NCI-H1694 treated with DMSO at 0.1 percent for 48 hours (cell line): Measurements from ENCODE around the gene RAB5B.
"Not testable (repeated sequence)": the region's sequence is repeated elsewhere in the genome, so short reads cannot be mapped to it uniquely, and the experiment has no call there.

ENCODE experiments used
- DNase-seq: peaks from one replicate; lab custom pipeline; 2025; lab: John Stamatoyannopoulos, UW

RAB5B gene

DNA sequence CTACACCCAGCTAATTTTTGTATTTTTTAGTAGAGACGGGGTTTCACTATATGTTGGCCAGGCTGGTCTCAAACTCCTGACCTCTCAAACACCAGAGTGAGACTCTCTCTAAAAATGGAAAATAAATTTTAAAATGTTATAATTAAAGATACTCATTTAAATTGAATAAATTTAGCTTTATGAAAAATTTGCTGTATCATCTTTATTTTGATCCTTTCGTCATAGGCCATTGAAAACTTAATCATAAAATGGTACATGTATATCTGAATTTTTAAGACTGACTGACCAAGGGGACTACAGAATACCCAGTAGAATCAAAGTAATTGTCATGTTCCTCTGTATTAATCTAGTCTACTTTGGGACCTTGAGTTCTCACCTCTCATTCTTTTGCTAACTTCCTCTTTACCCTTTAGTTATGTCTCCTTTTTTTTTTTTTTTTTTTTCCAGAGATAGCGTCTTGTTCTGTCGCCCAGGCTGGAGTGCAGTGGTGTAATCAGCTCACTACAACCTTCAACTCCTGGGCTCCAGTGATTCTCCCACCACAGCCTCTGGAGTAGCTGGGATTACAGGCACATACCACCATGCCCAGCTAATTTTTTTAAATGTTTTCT, 9.5 kb downstream of the RAB5B start:
- no peak for DNase-seq

DNA sequence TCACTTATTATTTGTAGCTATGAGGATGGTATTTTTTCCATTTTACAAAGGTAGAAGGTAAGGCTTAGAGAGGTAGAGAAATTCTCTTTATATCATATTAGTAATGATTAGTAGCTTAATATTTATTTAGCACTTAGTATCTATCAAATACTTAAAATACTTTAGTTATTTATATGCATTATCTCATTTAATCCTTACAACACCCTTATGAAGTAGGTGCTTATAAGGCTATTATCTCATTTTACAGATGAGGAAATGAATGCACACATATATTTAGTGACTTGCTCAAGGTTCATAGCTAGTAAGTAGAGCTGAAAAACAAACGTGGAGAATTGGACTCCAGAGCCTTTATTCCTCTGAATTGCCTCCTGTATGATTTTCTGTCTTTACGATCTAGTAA, 11.0 kb downstream of the RAB5B start:
- no peak for DNase-seq

DNA sequence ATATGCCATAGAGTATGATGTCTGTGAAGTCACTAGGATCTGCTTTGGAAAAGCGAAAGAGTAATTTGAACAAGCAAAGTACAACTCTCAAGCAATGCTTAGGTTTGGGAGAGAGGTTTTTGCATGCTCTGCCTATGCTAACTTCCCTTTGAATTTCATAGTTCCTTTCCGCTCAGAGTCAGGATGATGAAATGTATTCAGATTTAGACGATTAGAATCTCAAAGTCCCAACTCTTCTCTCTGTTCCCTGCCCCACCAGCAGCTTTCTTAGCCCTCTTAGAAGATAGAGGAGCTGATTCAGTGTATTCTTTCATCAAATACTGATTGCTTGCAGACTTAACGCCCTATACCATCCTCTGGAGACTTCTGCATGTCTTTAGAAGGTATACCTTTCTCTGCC, 11.5 kb downstream of the RAB5B start:
- no peak for DNase-seq

DNA sequence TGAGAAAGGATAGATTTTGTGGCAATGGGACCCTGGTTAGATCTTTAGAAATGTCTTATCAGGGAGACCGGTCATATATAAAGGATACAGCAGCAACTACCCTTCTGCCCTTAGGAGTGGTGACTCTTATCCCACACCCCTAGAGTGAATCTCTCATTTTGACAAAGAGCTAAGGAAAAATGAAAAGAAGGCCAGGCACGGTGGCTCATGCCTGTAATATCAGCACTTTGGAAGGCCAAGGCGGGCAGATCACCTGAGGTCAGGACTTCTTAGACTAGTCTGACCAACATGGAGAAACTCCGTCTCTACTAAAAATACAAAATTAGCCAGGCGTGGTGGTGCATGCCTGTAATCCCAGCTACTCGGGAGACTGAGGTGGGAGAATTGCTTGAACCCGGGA, 12.1 kb downstream of the RAB5B start:
- not testable (repeated sequence) for DNase-seq

DNA sequence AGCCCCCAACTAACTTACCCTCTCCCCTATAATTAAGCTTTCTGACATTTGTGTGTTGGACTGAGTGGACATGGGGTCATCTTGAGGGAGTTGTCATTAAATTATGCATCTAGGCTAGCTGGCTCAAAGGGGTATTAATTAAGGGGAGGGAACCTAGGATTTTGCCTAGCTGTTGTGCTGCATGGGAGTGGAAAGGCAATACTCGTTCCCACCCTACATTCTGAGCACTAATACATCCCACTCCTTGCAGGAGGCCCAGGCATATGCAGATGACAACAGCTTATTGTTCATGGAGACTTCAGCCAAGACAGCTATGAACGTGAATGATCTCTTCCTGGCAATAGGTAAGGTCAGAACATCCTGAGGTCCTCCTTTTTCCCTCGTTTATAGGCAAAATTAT, 17.2 kb downstream of the RAB5B start:
- DNase-seq: no peak

DNA sequence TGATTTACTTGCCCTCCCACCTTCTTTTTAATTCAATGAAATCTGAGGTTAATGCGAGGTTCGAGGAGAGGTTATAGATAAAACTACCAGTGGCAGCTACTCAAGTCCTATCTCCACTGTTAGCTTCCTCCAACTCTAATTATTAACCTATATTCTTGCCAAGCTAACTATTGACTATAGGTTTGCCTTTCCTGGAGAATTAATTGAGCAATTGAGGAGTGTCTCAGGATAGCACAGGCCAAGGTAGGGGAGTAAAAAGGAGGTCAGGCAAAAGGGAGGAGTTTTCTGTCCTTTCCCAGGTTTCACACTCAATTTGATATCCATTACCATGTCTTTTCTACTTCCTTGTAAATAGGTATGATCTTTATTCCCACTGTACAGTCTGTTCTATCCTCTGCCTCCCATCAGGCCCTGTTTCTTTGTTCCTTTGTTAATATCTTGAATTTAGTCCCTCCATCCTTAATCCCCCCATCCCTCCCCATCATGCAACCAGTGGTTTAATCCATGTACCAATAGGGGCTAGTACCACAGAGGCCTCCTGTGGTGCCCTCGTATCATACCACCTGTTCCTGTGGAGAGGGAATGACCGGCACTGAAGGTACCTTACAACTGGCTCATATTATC, 19.5 kb downstream of the RAB5B start:
- no peak for DNase-seq

DNA sequence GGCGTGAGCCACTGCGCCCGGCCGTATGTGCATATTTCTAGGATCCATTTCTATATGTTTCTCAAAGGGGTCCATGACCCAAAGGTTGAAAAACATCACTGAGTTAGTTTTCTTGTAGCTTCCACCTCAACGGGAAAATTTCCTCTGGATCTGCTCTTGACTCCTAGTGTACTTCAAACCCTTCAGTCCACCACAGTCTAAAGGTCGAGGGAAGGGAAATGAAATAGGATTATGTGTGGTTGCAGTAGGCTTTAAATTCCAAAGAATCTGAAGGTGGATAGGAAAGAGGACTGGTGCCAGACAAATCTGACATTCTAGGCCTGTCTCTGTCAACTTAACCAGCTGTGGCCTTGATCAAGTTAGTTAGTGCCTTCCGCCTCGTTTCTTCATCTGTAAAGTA, 21.5 kb downstream of the RAB5B start:
- DNase-seq: no peak

DNA sequence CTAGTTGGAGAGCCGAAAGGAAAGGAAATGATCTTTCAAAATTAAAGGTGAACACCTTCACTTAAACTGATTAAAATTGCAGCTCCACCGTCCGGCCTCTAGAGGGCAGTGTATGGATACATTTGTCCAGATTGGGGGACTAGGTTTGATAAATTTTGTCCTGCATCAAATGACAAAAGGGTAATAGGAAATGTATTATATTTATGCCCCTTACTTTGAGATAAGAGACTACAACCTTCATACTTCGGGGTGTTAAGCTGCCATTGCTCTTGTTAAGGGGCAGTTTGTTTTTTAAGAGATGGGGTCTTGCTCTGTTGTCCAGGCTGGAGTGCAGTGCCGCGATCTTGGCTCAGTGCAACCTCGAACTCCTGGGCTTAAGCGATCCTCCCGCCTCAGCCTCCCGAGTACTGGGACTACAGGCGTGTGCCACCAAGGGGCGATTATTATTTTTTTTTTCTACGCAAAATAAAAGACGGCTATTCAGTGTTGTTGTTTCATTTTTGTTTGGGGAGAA, 22.4 kb downstream of the RAB5B start:
- DNase-seq: peak; percentile 27

DNA sequence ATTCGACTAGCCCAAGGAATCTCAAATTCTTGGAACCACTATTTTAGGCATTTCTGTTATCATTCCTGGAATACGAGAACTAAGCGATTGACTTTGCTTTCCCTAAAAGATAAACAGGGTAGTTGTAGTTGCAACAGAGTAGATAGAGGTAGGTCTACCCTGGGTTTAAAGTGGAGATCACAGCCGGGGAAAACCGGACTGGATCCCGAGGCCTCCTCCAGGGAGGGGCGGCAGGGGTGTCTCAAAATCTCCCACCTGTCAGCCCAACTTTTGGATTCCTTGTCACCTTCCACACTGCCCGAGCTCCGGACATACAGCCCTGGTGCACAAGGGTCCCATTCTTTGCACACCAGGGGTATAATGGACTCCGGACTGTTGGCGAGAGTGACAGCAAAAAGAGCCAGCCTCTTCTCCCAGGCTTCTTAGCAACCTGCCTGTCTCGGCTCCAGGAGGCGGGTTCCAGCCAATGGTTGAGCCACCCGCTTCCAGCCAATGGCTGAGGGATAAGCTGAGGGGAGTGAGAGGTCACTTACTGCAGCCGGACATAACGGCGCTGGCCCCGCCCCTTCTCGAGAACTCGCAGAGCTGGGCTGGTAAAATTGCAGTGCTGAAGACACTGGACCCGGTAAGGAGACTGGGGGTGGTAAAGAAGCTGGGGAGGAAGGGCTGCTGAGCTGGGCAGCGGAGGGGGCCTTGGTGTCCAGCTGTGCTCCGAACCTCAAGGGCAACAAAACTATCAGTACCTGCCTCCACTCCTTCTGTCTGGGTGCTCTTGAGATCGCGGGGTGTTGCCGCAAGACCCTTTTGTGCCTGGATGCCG, 23.0 kb downstream of the RAB5B start, which contains the start of gene SUOX:
Gene SUOX (plus strand): TSS at position 562 of the 820 bp plus-strand sequence. CDS start 4,946 bp downstream, outside the sequence.
- DNase-seq: peak; percentile 61

DNA sequence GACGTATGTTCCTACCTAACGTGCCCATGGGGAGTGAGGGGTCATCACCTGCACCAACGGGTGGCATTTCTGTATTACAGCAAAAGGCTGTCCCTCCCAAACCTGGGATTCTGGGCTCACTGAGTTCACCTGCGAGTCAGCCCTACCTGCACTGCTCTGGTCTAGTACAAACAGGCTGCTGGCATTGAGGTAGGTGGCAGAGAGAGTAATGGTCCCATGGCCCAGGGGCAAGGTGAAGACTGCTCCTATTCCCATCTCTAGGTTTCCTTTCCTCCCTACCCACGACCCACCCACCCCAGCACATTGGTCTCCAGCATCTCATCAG, 23.6 kb downstream of the RAB5B start:
- DNase-seq: no peak

DNA sequence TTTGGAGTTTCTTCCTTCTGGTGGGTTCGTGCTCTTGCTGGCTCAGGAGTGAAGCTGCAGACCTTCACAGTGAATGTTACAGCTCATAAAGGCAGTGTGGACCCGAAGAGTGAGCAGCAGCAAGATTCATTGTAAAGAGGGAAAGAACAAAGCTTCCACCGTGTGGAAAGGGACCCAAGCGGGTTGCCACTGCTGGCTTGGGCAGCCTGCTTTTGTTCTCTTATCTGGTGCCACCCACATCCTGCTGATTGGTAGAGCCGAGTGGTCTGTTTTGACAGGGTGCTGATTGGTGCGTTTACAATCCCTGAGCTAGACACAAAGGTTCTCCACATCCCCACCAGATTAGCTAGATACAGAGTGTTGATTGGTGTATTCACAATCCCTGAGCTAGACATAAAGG, 25.6 kb downstream of the RAB5B start:
- not testable (repeated sequence) for DNase-seq

DNA sequence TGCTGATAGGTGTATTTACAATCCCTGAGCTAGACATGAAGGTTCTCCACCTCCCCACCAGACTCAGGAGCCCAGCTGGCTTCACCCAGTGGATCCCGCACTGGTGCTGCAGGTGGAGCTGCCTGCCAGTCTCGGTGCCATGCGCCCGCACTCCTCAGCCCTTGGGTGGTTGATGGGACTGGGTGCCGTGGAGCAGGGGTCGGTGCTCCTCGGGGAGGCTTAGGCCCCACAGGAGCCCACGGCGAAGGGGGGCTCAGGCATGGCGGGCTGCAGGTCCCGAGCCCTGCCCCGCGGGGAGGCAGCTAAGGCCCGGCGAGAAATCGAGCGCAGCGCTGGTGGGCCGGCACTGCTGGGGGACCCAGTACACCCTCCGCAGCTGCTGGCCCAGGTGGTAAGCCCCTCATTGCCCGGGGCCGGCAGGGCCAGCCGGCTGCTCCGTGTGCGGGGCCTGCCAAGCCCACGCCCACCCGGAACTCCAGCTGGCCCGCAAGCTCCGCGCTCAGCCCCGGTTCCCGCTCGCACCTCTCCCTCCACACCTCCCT, 26.2 kb downstream of the RAB5B start:
- DNase-seq: not testable (repeated sequence)

DNA sequence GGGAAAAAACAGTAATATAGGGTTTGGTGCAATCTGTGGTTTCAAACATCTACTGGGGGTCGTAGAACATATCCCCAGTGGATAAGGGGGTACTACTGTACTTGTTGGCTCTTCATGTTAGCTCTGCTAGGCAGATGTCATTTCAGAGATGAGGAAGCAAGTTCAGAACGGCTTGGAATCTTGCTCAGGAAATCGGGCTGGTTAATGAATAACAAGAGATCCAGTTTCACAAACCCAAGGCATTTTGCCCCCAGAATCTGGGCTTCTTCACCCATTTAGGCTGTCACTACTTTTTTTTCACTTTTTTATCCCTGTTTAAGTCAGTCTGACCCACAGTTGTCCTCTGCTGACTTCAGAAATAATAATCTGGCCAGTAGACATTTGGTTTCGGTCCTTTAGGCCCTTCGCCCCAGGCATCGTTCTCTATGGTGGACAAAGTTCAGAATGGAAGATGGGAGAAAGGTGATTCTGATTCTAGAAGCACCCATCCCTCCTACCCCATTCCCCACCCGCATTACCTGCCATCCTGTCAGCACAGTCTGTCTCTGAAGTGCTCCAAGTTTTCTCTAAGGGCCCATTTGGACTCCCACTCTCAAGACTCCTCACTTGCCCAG, 27.7 kb downstream of the RAB5B start:
- DNase-seq: no peak

DNA sequence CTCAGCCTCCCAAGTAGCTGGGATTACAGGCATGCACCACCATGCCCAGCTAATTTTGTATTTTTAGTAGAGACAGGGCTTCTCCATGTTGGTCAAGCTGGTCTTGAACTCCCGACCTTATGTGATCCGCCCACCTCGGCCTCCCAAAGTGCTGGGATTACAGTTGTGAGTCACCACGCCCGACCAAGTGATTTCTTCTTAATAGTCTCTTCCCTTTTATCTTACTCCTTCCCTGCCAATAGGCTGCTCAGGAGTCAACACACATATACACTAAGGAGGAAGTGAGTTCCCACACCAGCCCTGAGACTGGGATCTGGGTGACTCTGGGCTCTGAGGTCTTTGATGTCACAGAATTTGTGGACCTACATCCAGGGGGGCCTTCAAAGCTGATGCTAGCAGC, 29.5 kb downstream of the RAB5B start:
- not testable (repeated sequence) for DNase-seq

DNA sequence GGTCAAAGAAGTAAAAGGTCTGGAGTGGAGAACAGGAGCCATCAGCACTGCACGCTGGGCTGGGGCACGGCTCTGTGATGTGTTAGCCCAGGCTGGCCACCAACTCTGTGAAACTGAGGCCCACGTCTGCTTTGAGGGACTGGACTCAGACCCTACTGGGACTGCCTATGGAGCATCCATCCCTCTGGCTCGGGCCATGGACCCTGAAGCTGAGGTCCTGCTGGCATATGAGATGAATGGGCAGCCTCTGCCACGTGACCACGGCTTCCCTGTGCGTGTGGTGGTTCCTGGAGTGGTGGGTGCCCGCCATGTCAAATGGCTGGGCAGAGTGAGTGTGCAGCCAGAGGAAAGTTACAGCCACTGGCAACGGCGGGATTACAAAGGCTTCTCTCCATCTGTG, 30.3 kb downstream of the RAB5B start:
- no peak for DNase-seq

DNA sequence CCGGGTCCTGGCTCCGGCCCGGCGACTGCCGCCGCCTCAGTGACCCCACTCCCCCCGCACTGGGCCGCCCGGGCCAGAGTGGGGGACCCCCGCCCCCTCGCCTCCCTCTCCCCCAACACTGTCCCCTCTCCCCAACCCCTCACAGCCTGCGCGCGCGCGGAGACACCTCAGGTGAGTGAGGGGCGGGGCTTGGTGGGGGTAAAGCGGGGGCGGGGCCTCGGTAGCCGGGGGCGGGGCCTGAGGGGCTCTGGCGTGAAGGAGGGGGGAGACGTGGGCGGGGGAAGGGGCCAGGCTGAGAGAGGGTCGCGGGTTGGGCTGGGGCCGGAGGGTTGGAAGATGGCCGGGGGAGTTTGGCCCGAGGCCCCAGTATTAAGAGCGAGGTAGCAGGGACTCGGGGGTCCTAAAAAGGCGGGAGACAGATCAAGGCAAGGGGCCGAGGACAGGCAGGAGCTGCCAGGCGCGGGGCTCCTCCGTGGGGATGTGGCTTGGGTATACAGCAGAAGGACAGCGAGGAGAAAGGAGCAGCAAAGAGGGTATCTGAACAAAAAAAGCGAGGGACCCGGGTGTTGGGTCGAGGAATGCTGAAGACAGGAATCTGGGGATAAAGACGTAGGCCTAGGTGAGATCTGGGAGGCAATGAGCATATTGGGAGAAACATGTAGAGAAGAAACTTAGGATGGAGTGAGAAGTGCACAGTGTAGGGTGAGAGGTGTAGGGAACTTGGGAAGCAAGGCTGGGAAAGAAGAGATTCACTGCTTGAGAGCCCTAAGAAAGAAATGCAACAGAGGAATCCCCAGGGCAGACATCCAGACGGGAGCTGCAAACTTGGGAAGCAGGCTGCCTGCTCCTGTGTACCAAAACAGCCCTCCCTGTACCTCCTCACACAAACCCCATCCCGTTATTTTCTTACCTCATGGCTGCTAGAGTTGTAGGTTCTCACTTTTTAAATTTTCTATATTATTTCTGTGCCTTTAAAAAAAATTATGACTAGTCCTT, 34.0 kb downstream of the RAB5B start:
- DNase-seq: no peak

DNA sequence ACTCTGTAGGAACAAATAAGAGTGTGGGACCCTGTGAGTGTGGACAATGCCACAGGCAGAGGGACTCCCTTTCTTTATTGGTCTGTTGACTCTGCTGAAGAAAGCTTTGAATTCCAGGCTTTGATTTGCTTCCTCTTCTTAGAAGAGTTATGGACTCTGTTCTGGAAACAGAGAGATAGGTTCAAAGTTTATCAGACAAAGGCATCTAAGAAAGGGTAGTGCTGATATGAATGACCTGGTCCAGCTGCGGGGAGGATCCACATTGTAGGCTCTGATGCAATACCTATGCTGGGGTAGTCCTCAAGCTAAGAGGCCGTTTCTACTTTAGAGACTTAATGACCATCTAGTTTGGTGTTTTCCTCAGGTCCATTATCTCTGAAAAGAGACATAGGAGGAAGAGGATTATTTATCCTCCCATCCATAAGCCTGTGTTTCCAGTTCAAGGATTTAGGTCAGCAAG, 36.3 kb downstream of the RAB5B start:
- DNase-seq: no peak

DNA sequence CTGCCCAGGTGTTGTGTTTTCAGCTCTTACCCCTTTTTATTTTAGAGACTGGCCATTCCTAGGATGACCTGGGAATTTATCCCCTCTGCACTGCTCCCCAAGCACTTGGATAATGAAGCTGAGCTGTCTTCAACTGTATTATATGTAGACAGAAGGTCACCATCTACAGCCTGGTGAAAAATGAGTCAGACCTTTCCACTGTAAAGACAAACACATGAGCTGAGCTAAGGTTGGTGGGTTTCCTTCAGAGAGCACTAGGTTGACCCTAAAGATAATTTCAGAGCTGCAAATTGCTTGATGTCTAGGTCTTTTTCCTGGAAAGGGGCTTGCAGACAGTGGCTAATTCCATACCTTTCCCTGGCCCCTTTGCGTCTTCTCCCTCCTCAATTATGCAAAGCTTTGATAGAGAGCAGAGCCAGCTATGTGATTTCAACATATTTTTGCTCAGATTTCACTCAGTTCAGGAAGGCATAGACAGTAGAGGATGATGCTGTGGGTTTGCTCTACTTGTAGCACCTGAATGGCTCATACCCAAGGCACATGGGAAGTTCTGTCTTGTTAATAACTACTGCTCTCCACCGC, 37.7 kb downstream of the RAB5B start:
- DNase-seq: no peak

DNA sequence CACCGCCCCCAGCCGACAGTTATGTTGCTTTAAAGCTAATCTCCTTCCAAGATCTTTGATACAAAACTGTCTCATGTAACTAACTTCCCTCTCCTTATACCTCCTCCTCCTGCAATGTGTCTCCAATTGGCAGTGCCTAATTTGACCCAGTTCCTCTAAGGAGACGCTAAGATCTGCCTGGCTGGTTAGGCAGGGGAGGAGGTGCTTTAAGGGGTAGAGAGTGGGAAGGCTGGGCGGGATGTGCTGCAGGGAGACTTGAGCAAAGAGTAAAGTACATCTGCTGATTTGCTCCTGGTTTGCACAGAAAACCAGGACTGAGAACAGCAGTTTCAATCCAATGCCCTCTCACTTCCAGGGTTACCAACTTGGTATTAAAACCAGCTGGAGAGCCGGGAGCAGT, 39.6 kb downstream of the RAB5B start:
- DNase-seq: no peak

DNA sequence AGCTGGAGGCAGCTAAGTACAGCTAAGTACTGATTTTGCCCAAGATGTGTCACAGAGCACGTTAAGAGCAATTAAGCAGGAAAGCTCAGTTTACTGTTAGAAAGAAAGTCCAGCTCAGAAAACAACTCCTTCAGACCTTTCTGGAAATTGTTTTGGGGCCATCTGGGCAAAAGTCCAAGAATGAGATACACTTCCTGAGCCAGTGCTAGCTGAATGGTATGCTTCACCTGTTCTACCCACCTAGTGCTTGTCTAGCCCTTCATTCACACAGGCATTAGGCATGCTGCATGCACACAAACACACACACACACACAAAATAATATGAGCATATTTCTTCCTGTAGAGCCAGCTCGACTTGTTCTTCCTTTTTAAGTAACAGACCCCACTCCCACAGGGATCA, 40.3 kb downstream of the RAB5B start:
- DNase-seq: no peak

DNA sequence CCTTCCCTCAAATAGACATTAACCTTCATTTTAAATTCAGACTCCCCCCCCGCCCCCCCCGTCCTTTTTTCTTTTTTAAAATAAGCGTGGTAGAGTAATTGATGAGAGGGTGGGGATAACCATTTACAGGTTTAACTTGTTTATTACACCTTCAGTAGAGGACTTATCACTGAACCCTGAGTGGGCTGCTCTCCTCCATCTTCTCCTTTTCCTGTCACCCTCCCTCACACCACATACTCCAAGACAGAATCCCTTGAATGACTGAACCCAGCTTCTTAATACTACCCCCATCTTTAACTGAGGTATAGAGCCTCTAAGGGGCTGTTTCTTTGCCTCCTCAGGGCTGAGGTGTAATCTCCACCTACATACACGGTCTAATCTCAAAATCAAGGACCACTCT, 43.3 kb downstream of the RAB5B start:
- no peak for DNase-seq
